HG03139 (cell line): ENCODE results near the gene DAND5.

Experiments used
- ATAC-seq: cut with Tn5 transposase; IDR thresholded peaks from one replicate; pipeline ENCODE4 v1.9.1; 2021; ENCODE audit not compliant: unreplicated experiment

DAND5 gene

DNA sequence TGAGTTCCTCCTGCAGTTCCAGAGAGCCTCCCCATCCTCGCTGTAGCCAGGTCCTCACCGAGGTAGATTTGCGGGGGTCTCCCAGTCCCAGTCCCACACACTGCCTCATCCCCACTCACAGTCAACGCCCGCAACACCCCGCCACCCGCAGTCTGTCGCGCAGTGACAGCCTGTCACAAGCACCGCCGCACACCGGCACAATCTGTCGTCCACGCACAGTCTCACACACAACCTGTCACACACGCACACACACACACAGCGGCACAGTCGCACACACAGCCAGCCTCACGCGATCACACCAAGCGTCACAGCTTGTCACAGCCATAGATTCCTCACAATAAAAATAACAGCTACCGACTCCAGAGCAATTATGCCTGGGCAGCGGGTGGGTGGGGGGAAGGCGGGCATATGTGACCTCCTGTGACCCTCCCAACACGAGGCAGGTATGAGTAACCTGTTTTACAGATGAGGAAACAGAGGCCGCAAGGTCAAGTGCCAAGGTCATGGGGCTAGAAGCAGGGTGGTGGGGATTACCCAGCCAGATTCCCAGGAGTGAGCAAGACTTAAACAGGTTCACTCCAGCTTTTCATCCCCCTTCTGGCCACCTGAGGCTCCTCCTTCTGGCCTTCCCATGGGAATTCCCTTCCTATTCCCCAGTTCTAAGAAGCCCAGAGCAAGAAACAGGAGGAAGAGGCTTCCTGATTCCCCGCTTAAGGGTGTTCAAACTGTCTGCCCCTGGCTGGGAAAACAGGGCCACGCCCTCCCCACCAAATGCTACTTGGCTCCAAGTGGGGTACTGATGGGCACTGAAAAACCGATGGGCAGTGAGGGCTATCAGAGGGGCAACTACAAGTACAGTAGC lies 39.8 kb downstream of the DAND5 start:
- no peak for ATAC-seq

DNA sequence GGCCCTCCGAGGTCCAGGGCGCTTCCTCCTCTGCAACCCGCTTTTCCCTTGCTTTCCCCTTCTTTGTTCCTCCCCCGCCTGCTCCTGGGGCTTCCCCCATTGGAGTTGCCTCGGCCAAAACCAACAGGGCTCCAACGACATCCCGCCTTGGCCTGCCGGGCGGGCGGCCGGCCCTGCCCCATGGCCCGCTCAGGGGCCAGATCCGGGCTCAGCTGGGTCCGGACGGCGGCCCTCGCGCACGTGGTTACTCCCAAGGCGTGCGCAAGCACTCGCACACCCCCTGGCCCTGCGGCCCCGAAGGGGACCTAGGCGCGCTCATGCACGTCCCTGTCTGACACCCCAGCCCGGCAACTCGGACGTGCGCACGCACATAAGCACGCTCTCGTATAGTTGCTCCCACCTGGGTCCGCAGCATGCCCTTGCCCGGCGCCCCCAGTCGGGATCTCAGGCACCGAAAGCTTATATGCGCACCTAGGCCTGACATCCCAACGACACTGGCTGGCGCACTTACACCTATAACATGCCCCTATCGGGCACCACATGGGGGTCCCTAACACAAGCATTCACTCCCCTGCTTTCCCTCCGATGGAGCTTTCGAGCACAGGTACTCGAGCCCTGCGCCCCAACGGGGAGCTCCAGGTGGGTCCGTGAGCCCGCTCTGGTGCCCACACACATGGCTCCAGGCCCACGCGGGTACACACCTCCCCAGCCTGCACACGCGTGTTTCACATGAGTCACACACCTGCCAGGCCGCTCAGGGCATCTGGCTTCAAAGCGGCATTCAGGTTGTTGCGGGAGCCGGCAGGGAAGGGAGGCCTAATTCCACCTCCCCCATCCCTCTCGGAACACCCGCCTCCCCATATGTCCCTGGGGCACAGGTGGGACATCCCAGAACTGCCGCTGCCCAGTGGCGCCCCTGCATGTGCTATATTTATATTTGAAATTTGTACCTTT lies 40.9 kb downstream of the DAND5 start:
- no peak for ATAC-seq

DNA sequence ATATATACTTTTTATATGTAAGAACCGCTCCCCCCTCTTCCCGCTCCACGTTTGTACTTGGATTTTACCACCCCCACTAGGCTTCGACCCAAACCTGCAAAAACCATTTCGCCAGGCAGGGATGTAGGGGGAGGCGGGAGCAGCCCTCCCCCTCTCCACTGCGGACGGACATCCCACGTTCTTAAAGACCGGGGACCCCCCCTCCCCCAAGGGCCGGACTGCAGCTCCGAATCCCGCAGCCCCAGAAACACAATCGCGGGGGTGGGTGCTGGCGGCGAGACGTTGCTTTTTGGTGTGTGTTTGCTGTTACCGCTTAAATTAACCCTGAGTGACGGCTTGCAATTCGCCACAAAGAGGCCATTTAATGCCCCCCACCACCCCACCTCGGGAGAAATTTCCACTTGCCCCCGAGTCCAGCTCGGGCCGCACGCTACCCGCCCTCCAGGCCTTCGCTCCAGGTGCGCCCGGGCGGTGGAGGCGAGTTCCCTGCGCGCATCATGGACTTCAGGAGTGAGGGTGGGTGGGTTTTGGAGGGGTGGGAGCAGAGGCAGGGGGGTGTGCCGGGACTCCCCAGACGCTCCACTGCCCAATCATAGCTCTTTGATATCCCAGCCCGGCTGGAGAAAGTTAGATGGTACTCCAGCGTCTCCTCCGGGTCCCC lies 41.7 kb downstream of the DAND5 start:
- ATAC-seq, result no peak

DNA sequence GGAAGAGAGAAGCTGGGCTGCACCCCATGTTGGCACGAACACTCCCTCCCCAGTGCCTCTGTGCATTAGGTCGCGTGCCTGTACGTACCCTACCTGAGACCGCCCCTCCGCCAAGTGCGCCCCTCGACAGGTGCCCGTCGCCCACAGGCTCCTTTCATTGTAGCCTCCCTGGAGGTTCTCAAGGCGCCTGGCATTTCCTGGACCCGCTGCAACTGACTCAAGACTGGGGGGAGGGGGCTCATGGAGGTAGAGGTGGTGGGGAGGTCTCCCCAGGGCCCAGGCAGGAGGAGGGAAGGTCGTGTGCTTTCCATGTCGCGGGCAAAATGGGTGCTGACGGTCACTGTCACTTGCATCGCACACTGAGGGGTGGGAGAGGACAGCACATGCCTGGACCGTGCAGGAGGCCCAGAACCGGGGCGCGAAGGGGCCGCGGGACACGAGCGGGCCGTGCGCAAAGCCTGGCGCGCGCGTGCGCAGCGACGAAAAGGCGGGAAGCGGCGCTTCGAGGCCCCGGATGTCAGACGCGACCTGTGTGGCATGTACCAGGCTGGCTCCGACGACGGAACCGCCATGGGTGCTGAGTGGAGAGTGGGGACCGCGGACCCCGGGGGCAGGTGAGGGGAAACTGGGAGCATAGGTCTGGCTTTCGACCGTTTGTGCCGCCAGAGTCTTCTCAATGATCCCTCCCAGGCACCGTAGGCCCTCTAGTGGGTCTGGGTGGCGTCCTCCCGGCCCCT lies 42.4 kb downstream of the DAND5 start:
- ATAC-seq, result no peak

DNA sequence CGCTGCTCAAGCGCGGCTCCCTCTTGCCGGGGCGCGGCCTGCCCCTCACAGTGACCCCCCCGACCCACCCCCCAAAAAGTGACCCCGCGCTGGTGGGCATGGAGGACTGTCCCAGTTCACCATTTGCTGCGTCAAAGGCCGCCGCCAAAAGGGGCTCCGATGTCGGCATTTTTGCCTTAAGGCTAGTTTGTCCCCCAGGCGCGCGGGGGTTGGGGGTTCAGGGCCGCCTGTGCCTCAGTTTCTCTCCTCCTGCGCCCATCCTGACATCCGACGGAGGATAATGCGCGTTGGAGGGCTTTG lies 43.0 kb downstream of the DAND5 start:
- no peak for ATAC-seq

DNA sequence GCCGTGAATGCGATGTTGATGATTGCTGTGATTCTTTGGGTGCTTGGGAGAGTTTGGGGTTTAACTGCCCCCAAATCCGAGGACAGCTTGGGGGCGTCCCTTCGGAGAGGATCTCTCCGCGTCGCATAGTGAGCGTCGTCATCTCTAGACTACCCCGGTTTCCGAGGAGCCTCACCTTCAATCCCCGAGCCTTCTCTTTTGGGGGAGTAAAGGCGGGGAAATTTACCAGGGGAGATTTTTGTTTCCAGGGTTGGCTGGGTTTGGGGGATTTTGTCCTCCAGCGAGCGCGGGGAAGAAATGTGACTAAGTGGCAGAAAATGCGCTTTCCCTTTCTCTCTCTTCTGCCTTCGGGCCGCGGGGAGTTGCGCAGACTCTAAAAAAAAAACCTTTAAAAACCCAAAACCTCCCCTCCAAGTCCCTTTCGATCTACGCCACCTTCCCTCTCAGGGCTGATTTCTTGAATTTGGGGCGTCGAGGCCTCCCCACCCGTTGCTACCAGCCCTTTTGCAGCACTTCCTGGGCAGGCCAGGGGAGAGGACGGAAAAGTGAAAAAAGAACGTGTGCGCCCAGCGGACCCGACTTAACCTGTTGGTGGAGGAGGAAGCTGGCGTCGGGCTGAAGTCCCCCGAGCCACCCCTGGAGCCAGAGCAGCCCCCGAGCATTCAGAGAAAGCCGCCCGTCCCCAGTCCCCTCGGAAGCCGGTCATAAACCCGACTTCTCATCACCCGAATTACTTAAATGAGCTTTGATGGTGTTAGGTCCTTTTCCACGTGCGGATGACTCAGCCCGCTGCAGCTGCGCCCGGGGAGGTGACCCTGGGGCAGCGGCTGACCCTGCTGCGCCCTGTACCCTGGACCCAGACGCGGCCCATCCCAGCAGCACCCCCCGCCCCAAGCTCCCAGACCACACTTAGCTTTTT lies 43.6 kb downstream of the DAND5 start:
- ATAC-seq, result no peak

GRCh38 chr19:13013649-13014048 lies 44.3 kb downstream of the DAND5 start:
- no peak for ATAC-seq

DNA sequence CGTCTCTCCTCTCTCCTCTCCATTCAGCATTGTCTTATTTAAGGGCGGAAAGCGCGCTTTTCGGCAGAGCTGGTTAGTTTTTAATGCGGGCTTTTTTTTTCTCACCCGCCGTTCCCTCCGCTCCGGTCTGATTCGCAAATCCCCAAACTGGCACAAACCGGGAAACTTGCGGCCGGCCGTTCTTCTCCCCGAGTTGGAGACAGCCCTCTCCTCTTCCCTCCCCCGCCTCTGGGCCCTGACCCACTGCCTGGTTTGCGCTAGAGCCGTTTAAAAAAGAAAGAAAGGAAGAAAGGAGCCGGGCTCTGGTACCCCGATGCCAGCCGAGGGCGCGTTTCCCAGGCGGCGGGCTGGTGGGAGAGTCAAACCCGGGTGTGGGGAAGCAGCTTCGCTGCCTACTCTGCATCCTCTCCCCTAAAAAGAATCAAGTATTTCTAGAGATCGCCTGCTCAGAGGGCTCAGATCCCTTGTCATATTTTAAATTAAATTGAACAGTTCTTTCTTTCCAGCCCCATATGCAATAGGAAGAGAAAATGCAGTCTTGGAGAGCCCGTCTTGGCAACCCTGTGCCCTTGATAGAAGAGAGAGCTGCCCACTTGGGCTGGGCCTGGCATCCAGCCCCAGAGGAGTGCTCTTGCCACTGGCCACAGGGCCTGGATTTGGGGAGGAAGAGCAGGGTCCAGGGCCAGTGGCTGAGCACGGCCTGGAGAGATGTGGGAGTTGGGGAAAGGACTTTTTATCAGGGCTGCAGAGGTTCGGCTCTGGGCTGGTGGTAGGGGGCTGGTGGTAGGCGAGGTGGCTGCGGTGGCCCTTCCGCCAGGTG lies 44.9 kb downstream of the DAND5 start:
- ATAC-seq, result no peak

GRCh38 chr19:13014921-13015280 lies 45.5 kb downstream of the DAND5 start:
- ATAC-seq, result no peak

DNA sequence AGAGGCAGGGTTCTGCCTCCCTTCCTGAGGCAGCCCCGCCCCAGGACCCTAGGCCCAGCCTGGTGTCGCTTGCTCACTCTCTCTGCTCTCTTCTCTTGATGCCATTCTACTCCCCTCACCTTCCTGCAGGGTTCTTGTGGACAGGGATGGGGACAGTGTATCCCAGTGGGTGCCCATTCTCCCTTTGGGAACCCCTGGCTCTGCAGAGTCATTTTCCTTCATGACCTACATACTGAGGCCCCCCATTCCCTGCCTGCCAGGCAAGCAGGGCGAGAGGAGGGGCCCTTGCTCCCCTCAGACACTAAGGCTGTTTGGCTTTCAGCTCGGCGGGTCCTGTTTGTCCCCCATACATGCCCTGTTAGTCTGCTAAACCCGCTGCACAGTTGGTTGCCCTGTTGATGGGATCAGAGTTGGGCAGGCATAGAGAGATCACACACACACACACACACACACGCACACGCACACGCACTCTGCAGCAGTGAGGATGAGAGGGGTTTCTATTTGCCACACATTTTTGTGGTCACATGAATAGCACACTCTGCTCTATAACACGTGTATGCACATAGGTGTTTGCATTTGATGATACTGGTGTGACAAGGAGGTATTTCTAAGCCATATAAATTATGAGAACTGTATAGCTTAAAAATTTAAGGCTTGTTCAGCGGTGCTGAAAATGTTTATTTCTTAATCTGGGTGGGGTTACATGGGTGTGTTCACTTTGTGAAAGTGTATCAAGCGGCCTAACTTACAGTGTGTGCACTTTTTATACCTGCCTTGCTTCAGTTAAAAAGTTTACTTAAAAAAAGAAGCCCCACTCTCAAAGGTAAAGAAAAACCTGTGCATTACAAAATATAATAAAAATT lies 46.2 kb downstream of the DAND5 start:
- ATAC-seq, result no peak

DNA sequence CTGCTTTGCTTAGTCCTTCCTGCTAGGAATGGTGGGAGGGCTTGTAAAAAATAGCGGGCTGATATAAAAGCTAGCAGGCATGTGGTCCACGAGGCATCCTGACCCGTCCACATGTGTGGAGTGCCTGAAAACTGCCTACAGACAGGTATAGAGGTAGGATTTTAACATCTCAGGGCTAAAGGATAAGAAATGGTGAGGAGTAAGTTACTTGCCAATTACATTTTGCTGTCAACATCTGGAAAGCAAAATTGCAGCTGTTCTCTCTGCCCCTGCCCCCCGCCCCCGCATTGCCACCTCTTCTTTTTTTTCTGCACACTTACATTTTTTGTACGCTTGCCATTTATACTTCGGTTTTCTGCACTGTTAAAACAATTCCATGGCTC lies 46.9 kb downstream of the DAND5 start:
- ATAC-seq, result no peak

- ATAC-seq, result no peak
Observed at GRCh38 chr19:13016628-13017305, 47.4 kb downstream of the DAND5 start.

GRCh38 chr19:13017306-13018034 lies 48.1 kb downstream of the DAND5 start:
- ATAC-seq, result no peak

- ATAC-seq, result no peak
Observed at GRCh38 chr19:13018035-13018914, 48.9 kb downstream of the DAND5 start.

GRCh38 chr19:13019332-13019731 lies 50.0 kb downstream of the DAND5 start:
- ATAC-seq, result no peak

DNA sequence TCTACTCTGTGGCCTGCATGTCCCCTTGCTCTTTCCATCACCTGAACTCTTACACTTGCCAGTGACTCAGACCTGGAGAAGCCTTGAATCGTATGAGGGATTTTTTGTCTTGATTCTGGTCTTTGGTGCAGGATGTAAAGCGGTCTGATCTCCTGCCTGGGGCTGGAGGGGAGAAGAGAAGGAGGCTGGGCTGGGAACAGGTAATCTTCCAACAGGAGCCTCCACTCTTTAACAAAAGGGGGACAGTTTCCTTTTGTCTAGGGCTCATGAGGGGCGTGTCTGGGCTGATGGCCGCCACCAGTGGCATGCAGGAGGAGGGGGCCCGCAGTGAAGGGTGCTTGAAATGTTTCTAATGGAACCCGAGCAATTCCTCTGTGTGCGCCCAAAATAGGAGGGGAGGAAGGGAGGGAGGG lies 50.6 kb downstream of the DAND5 start:
- ATAC-seq, result no peak
